ENCODE results near the gene ZNF3.
"Not testable (repeated sequence)": the region's sequence is repeated elsewhere in the genome, so short reads cannot be mapped to it uniquely, and the experiment has no call there.

ZNF3 gene

GRCh38 chr7:100081535-100082102, at the start of gene ZNF3:
Gene ZNF3, minus strand, starts transcription at chr7:100081723. Its CDS starts 4,366 bp downstream, at chr7:100077357.
- DNase-seq: peak; percentile 99

- DNase-seq: peak; percentile 84
Observed at GRCh38 chr7:100130608-100131453, 49.3 kb upstream of the ZNF3 start.

GRCh38 chr7:100130220-100130607, 48.7 kb upstream of the ZNF3 start:
- DNase-seq: not testable (repeated sequence)

GRCh38 chr7:100128637-100128963, 47.1 kb upstream of the ZNF3 start:
- DNase-seq: no peak

- peak; percentile 29 for DNase-seq
Observed at GRCh38 chr7:100127866-100128636, 46.5 kb upstream of the ZNF3 start.

- DNase-seq: peak; percentile 95
Observed at GRCh38 chr7:100126931-100127865, 45.7 kb upstream of the ZNF3 start, which contains the start of gene MBLAC1. Gene MBLAC1, plus strand, starts transcription at chr7:100126967. Its CDS starts 429 bp downstream, at chr7:100127396.

GRCh38 chr7:100126239-100126930, 44.9 kb upstream of the ZNF3 start:
- no peak for DNase-seq

- no peak for DNase-seq
Observed at GRCh38 chr7:100124301-100125230, 43.0 kb upstream of the ZNF3 start.

GRCh38 chr7:100122568-100122967, 41.0 kb upstream of the ZNF3 start:
- DNase-seq: no peak

- DNase-seq: no peak
Observed at GRCh38 chr7:100122067-100122466, 40.5 kb upstream of the ZNF3 start.

GRCh38 chr7:100120733-100121036, 39.2 kb upstream of the ZNF3 start:
- no peak for DNase-seq

- peak; percentile 81 for DNase-seq
Observed at GRCh38 chr7:100119970-100120732, 38.6 kb upstream of the ZNF3 start.

- peak; percentile 96 for DNase-seq
Observed at GRCh38 chr7:100119072-100119969, 37.8 kb upstream of the ZNF3 start, which contains the start of the genes CNPY4 and TAF6. Gene CNPY4, plus strand, starts transcription at chr7:100119634. Its CDS starts 111 bp downstream, at chr7:100119745. Gene TAF6, minus strand, starts transcription at chr7:100119358. Its CDS starts 5,149 bp downstream, at chr7:100114209.

GRCh38 chr7:100118388-100119071, 37.0 kb upstream of the ZNF3 start:
- DNase-seq: no peak

- no peak for DNase-seq
Observed at GRCh38 chr7:100115026-100115425, 33.5 kb upstream of the ZNF3 start.

- no peak for DNase-seq
Observed at GRCh38 chr7:100111914-100112313, 30.4 kb upstream of the ZNF3 start.

GRCh38 chr7:100111156-100111555, 29.6 kb upstream of the ZNF3 start:
- no peak for DNase-seq

- no peak for DNase-seq
Observed at GRCh38 chr7:100109521-100110163, 28.1 kb upstream of the ZNF3 start.

All from CD4-positive, alpha-beta T cell treated with Interleukin-17A for 1 hour (primary cell).